Liver (tissue), 10 donors: ENCODE measurements around the gene MRPL42. TPM values are rescaled to one million over a fixed set of nuclear protein-coding genes. Genes with fewer than 3 reads are reported as not detected.

Experiments used
- DNase-seq: peaks from one replicate; pipeline ENCODE4 v3.0.0-alpha.2; 2017; ENCODE audit warnings: low spot score
- H3K27ac ChIP-seq, 2 donors: one replicate each; pipeline ENCODE4 v1.7.0; 2013; ENCODE audit warnings: inconsistent platforms in 2 of 2, low read length in 2 of 2, control low read depth in 1 of 2, low read depth in 1 of 2, mild to moderate bottlenecking in 1 of 2
- H3K27me3 ChIP-seq, 4 donors: one replicate each; pipeline versions ENCODE4 v1.6.1 to v1.7.0; 2013; ENCODE audit warnings: low read length in 3 of 4, inconsistent platforms in 1 of 4, mild to moderate bottlenecking in 1 of 4, moderate library complexity in 1 of 4; ENCODE audit not compliant: control insufficient read depth in 4 of 4, insufficient read depth in 4 of 4
- H3K36me3 ChIP-seq, 4 donors: one replicate each; pipeline versions ENCODE4 v1.6.1 to v1.7.0; 2013; ENCODE audit warnings: low read length in 3 of 4, mild to moderate bottlenecking in 3 of 4, low read depth in 1 of 4, moderate library complexity in 1 of 4; ENCODE audit not compliant: control insufficient read depth in 4 of 4, insufficient read depth in 3 of 4
- H3K4me1 ChIP-seq, 4 donors: one replicate each; pipeline versions ENCODE4 v1.6.1 to v1.7.0; 2013; ENCODE audit warnings: low read length in 3 of 4, mild to moderate bottlenecking in 3 of 4, moderate library complexity in 1 of 4; ENCODE audit not compliant: control insufficient read depth in 4 of 4, insufficient read depth in 4 of 4
- H3K4me3 ChIP-seq, 3 donors: one replicate each; pipeline versions ENCODE4 v1.6.1 to v1.7.0; 2013; ENCODE audit warnings: low read length in 3 of 3, control low read depth in 1 of 3, low read depth in 1 of 3, mild to moderate bottlenecking in 1 of 3
- H3K9ac ChIP-seq, 2 donors: one replicate each; pipeline ENCODE4 v1.7.0; 2013; ENCODE audit warnings: low read length in 2 of 2, mild to moderate bottlenecking in 2 of 2, moderate library complexity in 2 of 2, control low read depth in 1 of 2, low read depth in 1 of 2
- H3K9me3 ChIP-seq, 4 donors: one replicate each; pipeline versions ENCODE4 v1.6.1 to v1.7.0; 2013; ENCODE audit warnings: low read length in 3 of 4; ENCODE audit not compliant: control insufficient read depth in 4 of 4
- EGR1 ChIP-seq, 2 donors: IDR thresholded peaks; 2 replicates each; pipeline ENCODE4 v1.6.1; 2016 to 2018; ENCODE audit warnings: antibody characterized with exemption in 2 of 2, low read depth in 2 of 2
- FOXA2 ChIP-seq: IDR thresholded peaks from 2 replicates; pipeline ENCODE4 v1.6.1; 2016; ENCODE audit warnings: antibody characterized with exemption
- HNF4A ChIP-seq, 2 donors: conservative IDR thresholded peaks; 2 replicates each; pipeline ENCODE4 v1.6.1; 2016; ENCODE audit warnings: antibody characterized with exemption in 2 of 2, mild to moderate bottlenecking in 2 of 2
- HNF4G ChIP-seq: IDR thresholded peaks from 2 replicates; pipeline ENCODE4 v1.6.1; 2016; ENCODE audit warnings: antibody characterized with exemption
- JUND ChIP-seq, 2 donors: IDR thresholded peaks; 2 replicates each; pipeline ENCODE4 v1.6.1; 2016; ENCODE audit warnings: antibody characterized with exemption in 2 of 2
- NR2F2 ChIP-seq: IDR thresholded peaks from 2 replicates; pipeline ENCODE4 v1.6.1; 2016; ENCODE audit warnings: antibody characterized with exemption
- RAD21 ChIP-seq, 2 donors: IDR thresholded peaks; 2 replicates each; pipeline ENCODE4 v1.6.1; 2016; ENCODE audit warnings: antibody characterized with exemption in 2 of 2, mild to moderate bottlenecking in 2 of 2
- SP1 ChIP-seq: IDR thresholded peaks from 2 replicates; pipeline ENCODE4 v1.6.1; 2018; ENCODE audit warnings: antibody characterized with exemption, mild to moderate bottlenecking
- TAF1 ChIP-seq: conservative IDR thresholded peaks from 2 replicates; pipeline ENCODE4 v1.6.1; 2016; ENCODE audit warnings: antibody characterized with exemption, mild to moderate bottlenecking
- YY1 ChIP-seq: IDR thresholded peaks from 2 replicates; pipeline ENCODE4 v1.6.1; 2016; ENCODE audit warnings: antibody characterized with exemption, mild to moderate bottlenecking
- WGBS: extraction: QIAGEN DNeasy Blood & Tissue Kit; methylation state at CpG from one replicate; pipeline ENCODE4 v1.1.7; 2013; 5-methylcytosine and 5-hydroxymethylcytosine counted together
- polyA plus RNA-seq, 2 donors: library from polyadenylated mRNA; stranded (reverse) in 1 of 2; unstranded in 1 of 2; fragments of 200-250 nt in 1 of 2; fragments of >200 nt in 1 of 2; fragmentation: Nextera tagmentation in 1 of 2; extraction: Ambion mirVana in 1 of 2; gene quantifications; one replicate each; pipeline versions ENCODE4 v1.2.1 to v1.2.3, GENCODE V29; 2013 to 2015
- small RNA-seq: library from RNA; depleted of rRNA; stranded (forward); fragments of <200 nt; gene quantifications from one replicate; pipeline ENCODE3, GENCODE V24; 2014
- total RNA-seq, 2 donors: library from RNA; depleted of rRNA; stranded (reverse); fragments of >200 nt; gene quantifications; one replicate each; pipeline ENCODE4 v1.2.3, GENCODE V29; 2014
- TF ChIP-seq, protein P1 (sequence below): IDR thresholded peaks from 2 replicates; pipeline ENCODE4 v1.6.1; 2016; ENCODE audit warnings: antibody characterized with exemption, mild to moderate bottlenecking
- donor health status: healthy.
- donor health status: healthy.
- donor health status: healthy.
- donor health status: healthy.
- donor health status: healthy.

Gene MRPL42
- total and polyA plus RNA-seq, 4 donors, result 20.4 to 38.8 (median 33.3) TPM

- no peak for DNase-seq
- Histone ChIP-seq H3K4me1 (peaks cover 7 to 36% (median 24%) of the 10 kb centered on the region in 4 donors), H3K36me3 (peaks cover 0 to 3% (median under 1%) of the 10 kb centered on the region in 4 donors), H3K27me3 (no peaks in the 10 kb centered on the region), H3K9ac (no peak overlapping the region), H3K4me3 (no peak overlapping the region), H3K27ac (no peak overlapping the region), H3K9me3 (no peaks in the 10 kb centered on the region)
- TF ChIP-seq EGR1 (IDR thresholded peaks at IDR 0.05; ENCODE audit: low read depth in 2 of 2) (no peak), YY1 (no peak), HNF4A (conservative IDR thresholded peaks at IDR 0.05) (no peak), FOXA2 (no peak), HNF4G (no peak), SP1 (no peak), TAF1 (no peak), NR2F2 (no peak), RAD21 (IDR thresholded peaks at IDR 0.05) (no peak), JUND (IDR thresholded peaks at IDR 0.05) (no peak)
- TF ChIP-seq, protein P1, sequence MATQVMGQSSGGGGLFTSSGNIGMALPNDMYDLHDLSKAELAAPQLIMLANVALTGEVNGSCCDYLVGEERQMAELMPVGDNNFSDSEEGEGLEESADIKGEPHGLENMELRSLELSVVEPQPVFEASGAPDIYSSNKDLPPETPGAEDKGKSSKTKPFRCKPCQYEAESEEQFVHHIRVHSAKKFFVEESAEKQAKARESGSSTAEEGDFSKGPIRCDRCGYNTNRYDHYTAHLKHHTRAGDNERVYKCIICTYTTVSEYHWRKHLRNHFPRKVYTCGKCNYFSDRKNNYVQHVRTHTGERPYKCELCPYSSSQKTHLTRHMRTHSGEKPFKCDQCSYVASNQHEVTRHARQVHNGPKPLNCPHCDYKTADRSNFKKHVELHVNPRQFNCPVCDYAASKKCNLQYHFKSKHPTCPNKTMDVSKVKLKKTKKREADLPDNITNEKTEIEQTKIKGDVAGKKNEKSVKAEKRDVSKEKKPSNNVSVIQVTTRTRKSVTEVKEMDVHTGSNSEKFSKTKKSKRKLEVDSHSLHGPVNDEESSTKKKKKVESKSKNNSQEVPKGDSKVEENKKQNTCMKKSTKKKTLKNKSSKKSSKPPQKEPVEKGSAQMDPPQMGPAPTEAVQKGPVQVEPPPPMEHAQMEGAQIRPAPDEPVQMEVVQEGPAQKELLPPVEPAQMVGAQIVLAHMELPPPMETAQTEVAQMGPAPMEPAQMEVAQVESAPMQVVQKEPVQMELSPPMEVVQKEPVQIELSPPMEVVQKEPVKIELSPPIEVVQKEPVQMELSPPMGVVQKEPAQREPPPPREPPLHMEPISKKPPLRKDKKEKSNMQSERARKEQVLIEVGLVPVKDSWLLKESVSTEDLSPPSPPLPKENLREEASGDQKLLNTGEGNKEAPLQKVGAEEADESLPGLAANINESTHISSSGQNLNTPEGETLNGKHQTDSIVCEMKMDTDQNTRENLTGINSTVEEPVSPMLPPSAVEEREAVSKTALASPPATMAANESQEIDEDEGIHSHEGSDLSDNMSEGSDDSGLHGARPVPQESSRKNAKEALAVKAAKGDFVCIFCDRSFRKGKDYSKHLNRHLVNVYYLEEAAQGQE, result no peak
- 96% methylated on average over 3 of the region's 3 CpGs for WGBS
These were observed 98.4 kb downstream of the MRPL42 start for GRCh38 chr12:93565760-93566159.

Small RNA genes within 50 kb of the gene (small RNA-seq; reads per million reads assigned to genes)
- gene RF00019, result not detected

Other genes starting within 250 kb of the MRPL42 start
- 100 to 1,000 TPM in 1 of 2 donors, 10 to 100 TPM in 1; 13.9 to 141 TPM for gene NUDT4, start 89.6 kb upstream of the MRPL42 start, total RNA-seq
- gene NUDT4, start 89.6 kb upstream of the MRPL42 start, polyA plus RNA-seq, result 1 to 10 TPM; 8.9 to 9.9 TPM
- 10 to 100 TPM; 13.9 to 63.7 TPM for gene UBE2N, start 25.6 kb upstream of the MRPL42 start, total RNA-seq
- gene UBE2N, start 25.6 kb upstream of the MRPL42 start, polyA plus RNA-seq, result 10 to 100 TPM; 24.7 to 40.4 TPM
- gene SOCS2, start 105.2 kb downstream of the MRPL42 start, total RNA-seq, result 10 to 100 TPM; 22.7 to 66.3 TPM
- gene SOCS2, start 105.2 kb downstream of the MRPL42 start, polyA plus RNA-seq, result 10 to 100 TPM in 1 of 2 donors, 1 to 10 TPM in 1; 7.0 to 46.1 TPM
- gene CRADD, start 209.9 kb downstream of the MRPL42 start, total RNA-seq, result 10 to 100 TPM; 19.4 to 48.9 TPM
- 10 to 100 TPM; 27.9 to 31.3 TPM for gene CRADD, start 209.9 kb downstream of the MRPL42 start, polyA plus RNA-seq